ENCODE data around the gene DIP2C.
"Not testable (repeated sequence)": the region's sequence is repeated elsewhere in the genome, so short reads cannot be mapped to it uniquely, and the experiment has no call there.

DIP2C gene

GRCh38 chr10:308572-309085 lies 380.8 kb downstream of the DIP2C start:
- TF ChIP-seq, protein P1, sequence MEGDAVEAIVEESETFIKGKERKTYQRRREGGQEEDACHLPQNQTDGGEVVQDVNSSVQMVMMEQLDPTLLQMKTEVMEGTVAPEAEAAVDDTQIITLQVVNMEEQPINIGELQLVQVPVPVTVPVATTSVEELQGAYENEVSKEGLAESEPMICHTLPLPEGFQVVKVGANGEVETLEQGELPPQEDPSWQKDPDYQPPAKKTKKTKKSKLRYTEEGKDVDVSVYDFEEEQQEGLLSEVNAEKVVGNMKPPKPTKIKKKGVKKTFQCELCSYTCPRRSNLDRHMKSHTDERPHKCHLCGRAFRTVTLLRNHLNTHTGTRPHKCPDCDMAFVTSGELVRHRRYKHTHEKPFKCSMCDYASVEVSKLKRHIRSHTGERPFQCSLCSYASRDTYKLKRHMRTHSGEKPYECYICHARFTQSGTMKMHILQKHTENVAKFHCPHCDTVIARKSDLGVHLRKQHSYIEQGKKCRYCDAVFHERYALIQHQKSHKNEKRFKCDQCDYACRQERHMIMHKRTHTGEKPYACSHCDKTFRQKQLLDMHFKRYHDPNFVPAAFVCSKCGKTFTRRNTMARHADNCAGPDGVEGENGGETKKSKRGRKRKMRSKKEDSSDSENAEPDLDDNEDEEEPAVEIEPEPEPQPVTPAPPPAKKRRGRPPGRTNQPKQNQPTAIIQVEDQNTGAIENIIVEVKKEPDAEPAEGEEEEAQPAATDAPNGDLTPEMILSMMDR (IDR thresholded peaks at IDR 0.05; ENCODE audit: low read length, missing control alignments): no peak
- no peak for DNase-seq (ENCODE audit: low read depth)
- no peak overlapping the region for H3K4me3 ChIP-seq (replicated peaks; ENCODE audit: low read depth, low read length)

- no peak overlapping the region for H3K4me3 ChIP-seq (replicated peaks; ENCODE audit: low read depth, low read length)
- no peak for DNase-seq (ENCODE audit: low read depth)
- TF ChIP-seq, protein P1 (IDR thresholded peaks at IDR 0.05; ENCODE audit: low read length, missing control alignments): no peak
Measured at GRCh38 chr10:308101-308500, 381.4 kb downstream of the DIP2C start.

GRCh38 chr10:307659-308058 lies 381.8 kb downstream of the DIP2C start:
- DNase-seq (ENCODE audit: low read depth): no peak
- no peak overlapping the region for H3K4me3 ChIP-seq (replicated peaks; ENCODE audit: low read depth, low read length)
- TF ChIP-seq, protein P1 (IDR thresholded peaks at IDR 0.05; ENCODE audit: low read length, missing control alignments): no peak

- TF ChIP-seq, protein P1 (IDR thresholded peaks at IDR 0.05; ENCODE audit: low read length, missing control alignments): no peak
- DNase-seq (ENCODE audit: low read depth): no peak
- no peak overlapping the region for H3K4me3 ChIP-seq (replicated peaks; ENCODE audit: low read depth, low read length)
Measured at GRCh38 chr10:306675-307185, 382.7 kb downstream of the DIP2C start.

GRCh38 chr10:306007-306674 lies 383.3 kb downstream of the DIP2C start:
- TF ChIP-seq, protein P1 (IDR thresholded peaks at IDR 0.05; ENCODE audit: low read length, missing control alignments): no peak
- DNase-seq (ENCODE audit: low read depth): peak; percentile 13
- H3K4me3 ChIP-seq (replicated peaks; ENCODE audit: low read depth, low read length): no peak overlapping the region

DNA sequence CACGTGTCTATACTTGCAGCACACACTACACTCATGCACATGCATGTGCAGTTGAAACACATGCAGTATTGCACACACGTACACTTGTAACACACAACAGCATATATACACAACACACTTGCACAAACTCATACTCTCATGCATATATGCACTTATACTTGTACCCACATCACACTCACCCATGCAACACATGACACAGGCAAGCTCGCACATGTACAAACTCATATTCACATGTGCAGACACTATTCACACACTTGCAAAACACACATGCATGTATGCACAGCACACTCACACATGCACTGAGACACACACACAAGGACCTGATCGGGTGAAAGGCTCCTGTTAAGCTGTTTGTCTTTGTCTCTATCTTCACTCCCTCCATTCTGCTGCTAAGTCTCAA lies 384.4 kb downstream of the DIP2C start:
- DNase-seq (ENCODE audit: low read depth): no peak
- H3K4me3 ChIP-seq (replicated peaks; ENCODE audit: low read depth, low read length): no peak overlapping the region
- TF ChIP-seq, protein P1 (IDR thresholded peaks at IDR 0.05; ENCODE audit: low read length, missing control alignments): no peak

- TF ChIP-seq, protein P1 (IDR thresholded peaks at IDR 0.05; ENCODE audit: low read length, missing control alignments): no peak
- H3K4me3 ChIP-seq (replicated peaks; ENCODE audit: low read depth, low read length): no peak overlapping the region
- DNase-seq (ENCODE audit: low read depth): no peak
Measured at GRCh38 chr10:301536-301935, 387.9 kb downstream of the DIP2C start.

- DNase-seq (ENCODE audit: low read depth); H3K4me3 ChIP-seq (replicated peaks; ENCODE audit: low read depth, low read length): not testable (repeated sequence)
Measured at GRCh38 chr10:300580-300979, 388.9 kb downstream of the DIP2C start.

All from fibroblast of pulmonary artery (primary cell).